Pancreas (tissue), 10 donors: ENCODE measurements around the gene CD72. TPM values are rescaled to one million over a fixed set of nuclear protein-coding genes. Genes with fewer than 3 reads are reported as not detected.
"Not testable (repeated sequence)": the region's sequence is repeated elsewhere in the genome, so short reads cannot be mapped to it uniquely, and the experiment has no call there.

Experiments
- ATAC-seq, 4 donors: fragments of 200-7000 bp; cut with Tn5 transposase; one replicate each; pipeline versions ENCODE4 v1.8.0 to v1.9.1; 2020; ENCODE audit warnings: mild to moderate bottlenecking in 4 of 4, moderate library complexity in 4 of 4
- DNase-seq, 6 donors: peaks; one replicate each; pipeline ENCODE4 v3.0.0-alpha.2; 2020
- FAIRE-seq: peaks from 2 replicates; lab custom pipeline; 2012; peaks lifted over from hg19 to GRCh38; lab: Jason Lieb, UNC
- H3K27ac ChIP-seq, 4 donors: fragments of 200-600 bp; sonication (generic); 1 replicate in 3 of 4; 2 replicates in 1 of 4; pipeline versions ENCODE4 v1.5.0 to v1.8.0; 2020
- H3K27me3 ChIP-seq, 4 donors: fragments of 200-600 bp; one replicate each; pipeline ENCODE4 v1.8.0; 2021
- H3K36me3 ChIP-seq, 3 donors: fragments of 200-600 bp; sonication (generic) in 1 of 3; one replicate each; pipeline versions ENCODE4 v1.5.0 to v1.8.0; 2020 to 2021
- H3K4me1 ChIP-seq, 3 donors: fragments of 200-600 bp; one replicate each; pipeline ENCODE4 v1.8.0; 2021
- H3K4me3 ChIP-seq, 4 donors: fragments of 200-600 bp; sonication (generic) in 2 of 4; one replicate each; pipeline versions ENCODE4 v1.5.0 to v1.8.0; 2020 to 2021
- H3K9me3 ChIP-seq, 4 donors: fragments of 200-600 bp; one replicate each; pipeline ENCODE4 v1.8.0; 2021
- CTCF ChIP-seq, 4 donors: fragments of 200-600 bp; sonication (generic) in 3 of 4; IDR thresholded peaks; one replicate each; pipeline versions ENCODE4 v1.5.0 to v1.8.0; 2021; ENCODE audit warnings: antibody characterized with exemption in 4 of 4
- WGBS, 2 donors: extraction: QIAGEN DNeasy Blood & Tissue Kit; methylation state at CpG; one replicate each; pipeline ENCODE4 v1.1.7; 2013; 5-methylcytosine and 5-hydroxymethylcytosine counted together
- intact Hi-C, 3 donors: fragments of 100-400 bp; cut with DNase I; formaldehyde crosslinking; loops; one replicate each; pipeline versions ENCODE4 v1.11.1 to v1.14.2; 2022
- polyA plus RNA-seq, 2 donors: library from polyadenylated mRNA; stranded (reverse); fragments of 200-250 nt; gene quantifications; one replicate each; pipeline ENCODE4 v1.2.3, GENCODE V29; 2013
- total RNA-seq, 6 donors: library from RNA; stranded (reverse); fragmentation: NEBNext Ultra II Directional in 4 of 6; extraction: Animal tissue kit (Norgen Biotek cat#: 25700) in 4 of 6; gene quantifications; one replicate each; pipeline versions ENCODE4 v1.2.1 to v1.2.4, GENCODE V29; 2021 to 2023
- donor health status: healthy with polysubstance abuse.
- donor health status: DM: no; HTN: no; CAD: no; lungs with moderate emphysema.
- donor health status: DM: no; HTN: no; CAD: no.
- donor health status: control.
- donor health status: control.
- donor health status: Bipolar disorder and iron deficiency.
- donor health status: DM: yes; HTN: yes; CAD: no.
- donor health status: DM: no; HTN: no; CAD: no.
- donor health status: DM: no; HTN: no; CAD: no.
- donor health status: DM: yes; HTN: yes; CAD: no.

The CD72 gene
- total and polyA plus RNA-seq, 8 donors = 0.88 to 7.7 (median 3.1) TPM

GRCh38 chr9:35599763-35600604 lies 18.2 kb downstream of the CD72 start:
- Histone ChIP-seq H3K4me3 (no peak overlapping the region), H3K27me3 (no peaks in the 10 kb centered on the region), H3K9me3 (no peaks in the 10 kb centered on the region), H3K27ac (no peak overlapping the region), H3K4me1 (peaks cover 0 to 7% (median 0%) of the 10 kb centered on the region in 3 donors), H3K36me3 (no peaks in the 10 kb centered on the region)
- intact Hi-C loops = no loop called here
- WGBS, 2 donors = 86 to 90% methylated on average over 14 of the region's 14 CpGs
- ATAC-seq (no peak), DNase-seq (no peak), FAIRE-seq (no peak)
- TF ChIP-seq CTCF (IDR thresholded peaks at IDR 0.05) = no peak

DNA sequence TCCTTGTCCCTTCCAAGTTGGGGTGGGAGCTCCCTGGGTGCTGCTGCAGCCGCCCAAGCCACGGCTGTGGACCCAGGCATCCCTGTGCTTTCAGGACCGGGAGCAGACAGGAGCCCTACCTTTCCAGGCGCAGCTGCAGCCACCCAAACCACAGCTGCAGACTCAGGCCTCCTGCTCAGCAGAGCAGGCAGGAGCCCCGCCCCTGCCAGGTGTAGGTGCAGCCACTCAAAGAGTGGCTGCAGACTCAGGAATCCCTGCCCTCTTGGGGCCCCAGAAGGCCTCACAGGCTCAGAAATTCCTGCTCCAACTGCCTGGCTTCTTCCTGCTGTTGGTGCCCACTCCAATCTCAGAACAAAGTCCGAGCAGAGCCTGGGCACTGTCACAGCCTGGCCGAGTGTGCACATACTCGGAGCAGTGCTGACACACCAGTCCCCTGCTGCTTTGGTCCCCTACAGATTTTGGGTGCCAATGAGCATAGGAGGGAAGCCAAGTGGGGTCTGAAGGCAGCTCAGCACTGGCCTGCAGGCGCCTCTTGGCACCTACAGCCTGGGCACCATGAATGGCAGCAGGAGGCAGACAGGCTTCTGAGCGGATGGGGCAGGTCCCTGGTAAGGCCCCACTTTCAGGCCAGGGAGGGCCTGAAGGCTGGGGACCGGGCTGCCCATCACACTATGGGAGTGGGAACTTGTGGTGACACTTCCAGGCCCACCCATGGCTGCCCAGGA lies 19.2 kb downstream of the CD72 start:
- FAIRE-seq (no peak), DNase-seq (no peak), ATAC-seq (no peak)
- Histone ChIP-seq H3K36me3 (no peaks in the 10 kb centered on the region), H3K27me3 (no peaks in the 10 kb centered on the region), H3K4me3 (no peak overlapping the region), H3K27ac (no peak overlapping the region), H3K4me1 (peaks cover 0 to 7% (median 0%) of the 10 kb centered on the region in 3 donors), H3K9me3 (no peaks in the 10 kb centered on the region)
- WGBS, 2 donors = 79 to 84% methylated on average over 11 of the region's 11 CpGs
- intact Hi-C loops = no loop called here
- TF ChIP-seq CTCF (IDR thresholded peaks at IDR 0.05) = no peak

DNA sequence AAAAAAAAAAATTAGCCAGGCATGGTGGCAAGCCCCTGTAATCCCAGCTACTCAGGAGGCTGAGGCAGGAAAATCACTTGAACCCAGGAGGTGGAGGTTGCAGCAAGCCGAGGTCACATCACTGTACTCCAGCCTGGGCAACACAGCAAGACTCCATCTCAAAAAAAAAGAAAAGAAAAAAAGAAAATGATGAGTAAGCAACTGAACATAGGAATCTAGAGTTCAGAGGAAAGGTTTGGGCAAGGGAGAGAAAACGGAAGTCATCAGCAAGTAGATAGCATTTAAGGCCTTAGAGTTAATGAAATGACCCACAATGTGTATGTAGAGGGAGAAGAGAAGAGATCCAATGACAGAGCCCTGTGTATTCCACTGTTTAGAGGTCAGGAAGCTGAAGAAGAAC lies 21.3 kb downstream of the CD72 start:
- ATAC-seq, H3K4me1 ChIP-seq, DNase-seq, FAIRE-seq, H3K27ac ChIP-seq, H3K4me3 ChIP-seq, H3K27me3 ChIP-seq, H3K36me3 ChIP-seq, intact Hi-C loops, H3K9me3 ChIP-seq: not testable (repeated sequence)
- 83 to 96% methylated on average over 2 of the region's 2 CpGs for WGBS, 2 donors

DNA sequence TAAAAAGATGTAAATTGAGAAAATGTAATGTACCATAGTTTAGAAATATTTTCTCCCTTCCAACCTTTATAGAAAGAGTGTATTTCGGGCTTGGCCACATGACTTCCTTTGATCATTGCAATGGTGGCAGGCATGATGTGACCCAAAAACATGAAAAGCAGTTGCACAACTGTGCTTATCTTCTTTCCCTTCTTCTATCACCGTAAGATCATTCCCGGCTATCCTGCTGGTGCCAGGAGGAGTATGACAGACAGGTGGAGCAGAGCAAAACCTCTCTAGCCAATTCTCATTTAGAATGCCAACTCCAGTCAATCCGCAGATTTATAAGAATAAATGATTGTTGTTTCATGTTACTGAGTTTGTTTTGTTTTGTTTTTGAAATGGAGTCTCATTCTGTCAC lies 23.7 kb downstream of the CD72 start:
- Histone ChIP-seq H3K4me3 (no peak overlapping the region), H3K36me3 (no peaks in the 10 kb centered on the region), H3K9me3 (no peaks in the 10 kb centered on the region), H3K4me1 (no peaks in the 10 kb centered on the region), H3K27me3 (no peaks in the 10 kb centered on the region), H3K27ac (no peak overlapping the region)
- TF ChIP-seq CTCF (IDR thresholded peaks at IDR 0.05) = no peak
- FAIRE-seq (no peak), ATAC-seq (no peak), DNase-seq (no peak)
- intact Hi-C loops = no loop called here
- 91 to 97% methylated on average over 4 of the region's 4 CpGs for WGBS, 2 donors

- DNase-seq = no peak
- Histone ChIP-seq H3K36me3 (no peaks in the 10 kb centered on the region), H3K27ac (no peak overlapping the region), H3K9me3 (no peaks in the 10 kb centered on the region), H3K27me3 (no peaks in the 10 kb centered on the region), H3K4me1 (no peaks in the 10 kb centered on the region), H3K4me3 (no peak overlapping the region)
- intact Hi-C loops = no loop called here
- TF ChIP-seq CTCF (IDR thresholded peaks at IDR 0.05) = no peak
- no peak for ATAC-seq
- FAIRE-seq = no peak
Measured at GRCh38 chr9:35593581-35593980, 24.6 kb downstream of the CD72 start.

DNA sequence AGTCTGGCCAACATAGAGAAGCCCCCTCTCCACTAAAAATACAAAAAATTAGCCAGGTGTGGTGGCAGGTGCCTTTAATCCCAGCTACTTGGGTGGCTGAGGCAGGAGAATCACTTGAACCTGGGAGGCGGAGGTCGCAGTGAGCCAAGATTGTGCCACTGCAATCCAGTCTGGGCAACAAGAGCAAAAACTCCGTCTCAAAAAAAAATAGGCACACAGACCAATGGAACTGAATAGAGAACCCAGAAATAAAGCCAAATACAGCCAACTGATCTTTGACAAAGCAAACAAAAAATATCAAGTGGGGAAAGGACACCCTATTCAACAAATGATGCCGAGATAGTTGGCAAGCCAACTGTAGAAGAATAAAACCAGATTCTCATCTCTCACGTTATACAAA lies 29.7 kb downstream of the CD72 start:
- intact Hi-C loops, ATAC-seq, H3K4me1 ChIP-seq, H3K36me3 ChIP-seq, H3K9me3 ChIP-seq, H3K27ac ChIP-seq, DNase-seq, FAIRE-seq, H3K27me3 ChIP-seq, H3K4me3 ChIP-seq: not testable (repeated sequence)
- 91 to 93% methylated on average over 5 of the region's 5 CpGs for WGBS, 2 donors

GRCh38 chr9:35584681-35585080 lies 33.5 kb downstream of the CD72 start:
- H3K9me3 ChIP-seq, H3K36me3 ChIP-seq, H3K27me3 ChIP-seq, FAIRE-seq, H3K4me3 ChIP-seq, H3K27ac ChIP-seq, H3K4me1 ChIP-seq, intact Hi-C loops, DNase-seq, ATAC-seq: not testable (repeated sequence)
- 88 to 91% methylated on average over 3 of the region's 3 CpGs for WGBS, 2 donors

DNA sequence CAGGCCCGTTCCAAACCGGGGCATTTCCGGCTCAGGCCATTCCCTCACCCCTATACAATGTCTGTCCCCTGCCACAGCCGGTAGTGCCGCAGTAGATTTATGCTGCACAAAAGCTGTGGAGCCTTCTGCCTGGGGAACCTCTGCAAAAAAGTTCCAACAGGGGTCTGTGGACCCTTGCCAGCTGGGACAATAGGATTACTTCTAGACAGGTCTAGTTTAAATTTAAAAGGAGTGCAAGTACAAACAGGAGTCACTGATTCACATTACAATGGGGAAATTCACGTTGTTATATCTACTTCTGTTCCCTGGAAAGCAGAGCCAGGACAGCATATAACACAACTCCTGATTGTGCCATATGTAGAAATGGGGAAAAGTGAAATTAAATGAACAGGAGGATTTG lies 34.7 kb downstream of the CD72 start:
- DNase-seq, H3K27ac ChIP-seq, H3K27me3 ChIP-seq, intact Hi-C loops, H3K4me1 ChIP-seq, ATAC-seq, FAIRE-seq, H3K9me3 ChIP-seq, H3K4me3 ChIP-seq, H3K36me3 ChIP-seq: not testable (repeated sequence)
- WGBS, 2 donors = 77 to 81% methylated on average over 6 of the region's 6 CpGs
